Naive thymus-derived CD4-positive, alpha-beta T cell (primary cell): ENCODE data around the gene ZNF750. TPM values are rescaled to one million over a fixed set of nuclear protein-coding genes. Genes with fewer than 3 reads are reported as not detected.

Source experiments
- ATAC-seq: fragments of 150-1000 bp; cut with Tn5 transposase; 2 replicates; pipeline ENCODE4 v1.10.0; 2021; ENCODE audit warnings: mild to moderate bottlenecking, moderate library complexity
- CTCF ChIA-PET: fragments of 350-600 bp; sonication (Branson Sonifier 250); formaldehyde crosslinking; loops from one replicate; lab custom pipeline; 2021; ENCODE audit warnings: antibody characterized with exemption; lab: Charles Lee
- POLR2A ChIA-PET: fragments of 350-600 bp; sonication (Branson Sonifier 250); formaldehyde crosslinking; loops from one replicate; lab custom pipeline; 2021; ENCODE audit warnings: antibody characterized with exemption, inconsistent platforms; lab: Charles Lee
- DNase-seq, 9 donors: peaks; one replicate each; pipeline versions ENCODE4 v3.0.0 to v3.0.0-alpha.2; 2020 to 2022; ENCODE audit warnings: mixed read lengths in 1 of 9
- H3K27ac ChIP-seq: one replicate; pipeline ENCODE4 v1.7.0; 2013; ENCODE audit warnings: mild to moderate bottlenecking, low read depth, low read length, moderate library complexity
- H3K27me3 ChIP-seq, 2 donors: one replicate each; pipeline ENCODE4 v1.7.0; 2013; ENCODE audit warnings: low read length in 2 of 2, mild to moderate bottlenecking in 2 of 2, moderate library complexity in 2 of 2; ENCODE audit not compliant: control insufficient read depth in 2 of 2, insufficient read depth in 2 of 2
- H3K36me3 ChIP-seq, 3 experiments: 1 replicate in 2 of 3; 2 replicates in 1 of 3; pipeline ENCODE4 v1.7.0; 2013; ENCODE audit warnings: low read length in 3 of 3, mild to moderate bottlenecking in 3 of 3, moderate library complexity in 1 of 3; ENCODE audit not compliant: insufficient read depth in 3 of 3, control insufficient read depth in 2 of 3
- H3K4me1 ChIP-seq, 2 donors: one replicate each; pipeline ENCODE4 v1.7.0; 2013; ENCODE audit warnings: low read length in 2 of 2, mild to moderate bottlenecking in 2 of 2, moderate library complexity in 1 of 2; ENCODE audit not compliant: control insufficient read depth in 2 of 2, insufficient read depth in 2 of 2
- H3K4me3 ChIP-seq: 2 replicates; pipeline ENCODE4 v1.7.0; 2013; ENCODE audit warnings: mild to moderate bottlenecking, low read length
- H3K9me3 ChIP-seq, 3 experiments: 1 replicate in 2 of 3; 2 replicates in 1 of 3; pipeline ENCODE4 v1.7.0; 2013; ENCODE audit warnings: low read length in 3 of 3; ENCODE audit not compliant: control insufficient read depth in 2 of 3
- H3K27ac Mint-ChIP-seq, 9 donors: one replicate each; pipeline ENCODE4 v1.8.0; 2020 to 2022; ENCODE audit warnings: mixed read lengths in 9 of 9, mild to moderate bottlenecking in 8 of 9, moderate library complexity in 5 of 9, inconsistent platforms in 2 of 9
- H3K27me3 Mint-ChIP-seq, 5 donors: one replicate each; pipeline ENCODE4 v1.8.0; 2021 to 2022; ENCODE audit warnings: mixed read lengths in 5 of 5, mild to moderate bottlenecking in 1 of 5
- H3K36me3 Mint-ChIP-seq, 5 donors: one replicate each; pipeline ENCODE4 v1.8.0; 2020 to 2022; ENCODE audit warnings: mixed read lengths in 5 of 5, mild to moderate bottlenecking in 3 of 5, inconsistent platforms in 1 of 5
- H3K4me1 Mint-ChIP-seq, 7 donors: one replicate each; pipeline ENCODE4 v1.8.0; 2020 to 2022; ENCODE audit warnings: mixed read lengths in 7 of 7, mild to moderate bottlenecking in 3 of 7, inconsistent platforms in 1 of 7
- H3K4me3 Mint-ChIP-seq, 10 donors: one replicate each; pipeline ENCODE4 v1.8.0; 2020 to 2022; ENCODE audit warnings: mild to moderate bottlenecking in 10 of 10, mixed read lengths in 10 of 10, moderate library complexity in 6 of 10, inconsistent platforms in 2 of 10
- H3K9me3 Mint-ChIP-seq, 11 donors: one replicate each; pipeline ENCODE4 v1.8.0; 2020 to 2022; ENCODE audit warnings: mixed read lengths in 11 of 11, mild to moderate bottlenecking in 4 of 11, inconsistent platforms in 1 of 11, moderate library complexity in 1 of 11
- intact Hi-C, 2 donors: fragments of 100-400 bp; cut with micrococcal nuclease; formaldehyde crosslinking; loops; one replicate each; pipeline ENCODE4 v1.15.1; 2023
- polyA plus RNA-seq, 2 donors: library from polyadenylated mRNA; unstranded; fragments of 300-500 nt; fragmentation: Illumina TruSeq; gene quantifications; one replicate each; pipeline ENCODE4 v1.2.3, GENCODE V29; 2021
- total RNA-seq, 6 experiments: library from RNA in 5 of 6; stranded (reverse) in 5 of 6; gene quantifications; 1 replicate in 5 of 6; 2 replicates in 1 of 6; pipeline ENCODE4 v1.2.3 and lab custom pipeline; 2021 to 2026

The ZNF750 gene
- total and polyA plus RNA-seq, 7 experiments from 2014 or later: 0.13 TPM; not detected in 6

DNA sequence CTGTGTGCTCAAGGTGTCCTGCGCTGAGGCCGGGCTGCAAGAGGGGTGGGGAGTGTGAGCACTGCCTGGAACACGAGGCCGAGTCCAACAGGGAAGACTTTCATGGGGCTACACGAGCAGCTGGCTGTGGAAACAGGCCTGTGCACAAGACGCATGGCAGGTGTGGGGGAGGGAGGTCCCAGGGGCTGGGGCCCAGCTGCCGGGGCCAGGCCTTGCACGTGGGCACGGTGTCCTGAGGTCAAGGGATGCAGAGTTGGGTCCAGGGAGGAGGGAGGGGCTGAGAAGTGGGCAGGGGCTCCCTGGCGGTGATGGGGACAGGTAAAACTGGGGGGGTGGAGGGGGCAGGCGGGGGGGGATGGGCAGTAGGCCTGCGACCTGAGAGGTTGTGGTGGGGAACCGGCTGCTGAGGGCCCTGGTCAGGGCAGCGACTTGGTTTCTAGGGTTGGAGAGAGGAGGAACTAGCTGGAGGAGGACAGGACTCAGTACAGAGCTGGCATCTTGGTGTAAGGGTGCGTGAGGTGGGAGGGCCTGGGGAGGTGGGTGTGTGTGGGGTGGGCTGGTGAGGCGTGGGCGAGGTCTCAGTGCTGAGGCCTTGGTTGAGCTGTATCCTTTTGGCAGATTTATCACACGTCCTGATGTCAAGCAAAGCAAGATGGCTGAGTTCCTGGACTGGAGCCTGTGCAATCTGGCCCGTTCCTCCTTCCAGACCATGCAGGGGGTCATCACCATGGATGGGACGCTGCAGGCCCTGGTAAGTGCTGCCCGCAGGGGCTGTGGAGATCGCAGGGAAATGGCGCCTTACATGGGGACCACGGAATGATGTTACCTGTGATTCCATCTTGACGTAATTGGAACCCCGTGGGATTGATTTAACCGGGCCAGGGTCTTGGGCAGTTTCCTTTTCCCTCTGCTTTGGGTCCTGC lies 58.6 kb downstream of the ZNF750 start:
- Mint-ChIP-seq H3K4me3 (no peak overlapping the region), H3K27me3 (no peaks in the 10 kb centered on the region), H3K36me3 (peaks cover 0 to 19% (median 7%) of the 10 kb centered on the region in 5 donors), H3K27ac (peak overlapping the region in 3 of 9 donors; percentile 11 to 55 (median 23)), H3K9me3 (no peaks in the 10 kb centered on the region), H3K4me1 (peaks cover 5 to 19% (median 12%) of the 10 kb centered on the region in 7 donors)
- ChIA-PET CTCF (interaction anchor here (0.6 to 1.6 kb wide), 16 partner anchors 9 to 419 kb away, joined by 3 to 14 read pairs (median 4); no protein-coding TSS in a partner anchor), POLR2A (interaction anchor here (1.0 to 1.2 kb wide), 3 partner anchors 83 to 267 kb away, joined by 3 to 5 read pairs (median 3); no protein-coding TSS in a partner anchor)
- intact Hi-C loops: no loop called here
- DNase-seq (no peak), ATAC-seq (peak; percentile 12)
- H3K27me3 ChIP-seq: no peaks in the 10 kb centered on the region
- no peaks in the 10 kb centered on the region for H3K9me3 ChIP-seq
- peaks cover 0 to 1% of the 10 kb centered on the region in 2 donors for H3K4me1 ChIP-seq
- no peak overlapping the region for H3K27ac ChIP-seq
- peaks cover 0 to 27% (median 0%) of the 10 kb centered on the region in 3 experiments for H3K36me3 ChIP-seq
- H3K4me3 ChIP-seq: no peak overlapping the region

DNA sequence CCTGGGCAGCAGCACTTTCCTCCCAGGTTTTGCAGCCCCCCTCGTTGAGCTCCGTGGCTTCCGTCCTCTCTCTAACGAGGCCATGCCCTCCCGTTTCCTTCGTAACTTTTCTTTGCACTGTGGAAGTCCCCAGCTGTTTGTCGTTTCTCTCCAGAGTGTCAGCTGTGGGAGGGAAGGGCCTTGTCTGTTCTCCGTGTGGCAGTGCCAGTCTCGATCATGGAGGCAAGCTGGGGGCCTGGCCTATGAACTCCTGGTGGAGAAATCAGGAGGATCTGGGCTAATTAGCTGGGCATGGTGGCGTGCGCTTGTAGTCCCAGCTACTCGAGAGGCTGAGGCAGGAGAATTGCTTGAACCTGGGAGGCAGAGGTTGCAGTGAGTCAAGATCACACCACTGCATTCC lies 59.6 kb downstream of the ZNF750 start:
- intact Hi-C loops: no loop called here
- CTCF ChIA-PET: interaction anchor here (0.6 to 1.1 kb wide), 4 partner anchors 110 to 420 kb away, joined by 3 to 4 read pairs (median 3); no protein-coding TSS in a partner anchor
- POLR2A ChIA-PET: interaction anchor here (1.1 kb wide), 1 partner anchor 84 kb away, joined by 3 read pairs; no protein-coding TSS in a partner anchor
- H3K9me3 Mint-ChIP-seq: no peaks in the 10 kb centered on the region
- Histone ChIP-seq H3K27ac (no peak overlapping the region), H3K4me3 (no peak overlapping the region), H3K36me3 (peaks cover 0 to 27% (median 0%) of the 10 kb centered on the region in 3 experiments), H3K9me3 (no peaks in the 10 kb centered on the region), H3K4me1 (peaks cover 2 to 8% of the 10 kb centered on the region in 2 donors), H3K27me3 (no peaks in the 10 kb centered on the region)
- no peak overlapping the region for H3K4me3 Mint-ChIP-seq
- ATAC-seq (no peak), DNase-seq (no peak)
- peaks cover 0 to 16% (median 7%) of the 10 kb centered on the region in 5 donors for H3K36me3 Mint-ChIP-seq
- no peaks in the 10 kb centered on the region for H3K27me3 Mint-ChIP-seq
- no peak overlapping the region for H3K27ac Mint-ChIP-seq
- peaks cover 5 to 24% (median 16%) of the 10 kb centered on the region in 7 donors for H3K4me1 Mint-ChIP-seq

DNA sequence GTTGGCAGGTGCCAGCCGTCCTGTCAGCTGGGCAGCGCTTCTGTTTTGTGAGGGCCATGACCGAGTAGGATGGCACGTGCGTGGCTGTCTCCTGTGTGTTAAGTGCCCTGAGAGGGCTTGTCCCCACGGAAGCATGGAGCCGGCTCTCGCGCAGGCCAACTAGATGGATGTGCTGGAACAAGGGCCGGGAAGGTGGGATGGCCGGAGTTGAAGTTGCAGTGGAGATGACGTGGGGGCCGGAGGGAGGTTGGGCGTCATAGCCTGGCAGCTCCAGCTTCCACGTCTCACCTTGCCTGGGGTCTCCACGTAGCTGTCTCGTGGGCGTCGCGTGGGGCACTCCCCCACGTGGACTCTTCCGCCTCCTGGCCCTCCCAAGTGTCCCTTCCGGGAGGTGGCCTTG lies 60.3 kb downstream of the ZNF750 start:
- Histone ChIP-seq H3K4me3 (no peak overlapping the region), H3K4me1 (peaks cover 8 to 14% of the 10 kb centered on the region in 2 donors), H3K27ac (no peak overlapping the region), H3K27me3 (no peaks in the 10 kb centered on the region), H3K9me3 (no peaks in the 10 kb centered on the region), H3K36me3 (peaks cover 0 to 25% (median 0%) of the 10 kb centered on the region in 3 experiments)
- DNase-seq (no peak), ATAC-seq (no peak)
- Mint-ChIP-seq H3K36me3 (peaks cover 0 to 16% (median 7%) of the 10 kb centered on the region in 5 donors), H3K9me3 (no peaks in the 10 kb centered on the region), H3K27me3 (no peaks in the 10 kb centered on the region), H3K4me1 (peaks cover 5 to 30% (median 16%) of the 10 kb centered on the region in 7 donors), H3K4me3 (no peak overlapping the region), H3K27ac (no peak overlapping the region)
- ChIA-PET CTCF (interaction anchor here (0.7 kb wide), 1 partner anchor 420 kb away, joined by 3 read pairs; no protein-coding TSS in a partner anchor), POLR2A (no interaction called here)
- intact Hi-C loops: no loop called here

Other genes starting within 250 kb of the ZNF750 start
- gene WDR45B, start 191.6 kb downstream of the ZNF750 start, total RNA-seq: 10 to 100 TPM; 44.9 to 91.6 (median 68.4) TPM
- gene WDR45B, start 191.6 kb downstream of the ZNF750 start, polyA plus RNA-seq: 10 to 100 TPM; 30.5 to 36.8 TPM
- 1 to 10 TPM; 2.8 to 6.1 (median 3.6) TPM for gene RAB40B, start 141.3 kb downstream of the ZNF750 start, total RNA-seq
- 1 to 10 TPM; 1.3 to 2.5 TPM for gene RAB40B, start 141.3 kb downstream of the ZNF750 start, polyA plus RNA-seq
- 10 to 100 TPM; 29.9 to 38.7 (median 35.7) TPM for gene FN3KRP, start 123.3 kb downstream of the ZNF750 start, total RNA-seq
- 10 to 100 TPM; 31.5 to 32.8 TPM for gene FN3KRP, start 123.3 kb downstream of the ZNF750 start, polyA plus RNA-seq
- gene FN3K, start 104.4 kb downstream of the ZNF750 start, total RNA-seq: 10 to 100 TPM in 3 of 5 experiments, 1 to 10 TPM in 2; 3.9 to 14.1 (median 12.0) TPM
- gene FN3K, start 104.4 kb downstream of the ZNF750 start, polyA plus RNA-seq: 1 to 10 TPM in 1 of 2 donors, under 1 TPM in 1; 0.97 to 1.2 TPM
- gene TBCD, start 88.0 kb downstream of the ZNF750 start, total RNA-seq: 100 to 1,000 TPM in 4 of 5 experiments, 10 to 100 TPM in 1; 99.2 to 255 (median 226) TPM
- 100 to 1,000 TPM in 1 of 2 donors, 10 to 100 TPM in 1; 61.5 to 103 TPM for gene TBCD, start 88.0 kb downstream of the ZNF750 start, polyA plus RNA-seq
- gene METRNL, start 239.6 kb upstream of the ZNF750 start, total RNA-seq: 100 to 1,000 TPM in 1 of 5 experiments, 10 to 100 TPM in 2, 1 to 10 TPM in 2; 1.0 to 147 (median 10.3) TPM
- not detected for gene METRNL, start 239.6 kb upstream of the ZNF750 start, polyA plus RNA-seq